Suprapubic skin (tissue), 4 donors: Measurements from ENCODE around the gene TRMT61A. TPM values are rescaled to one million over a fixed set of nuclear protein-coding genes. Genes with fewer than 3 reads are reported as not detected.

ENCODE experiments used
- DNase-seq, 2 donors: peaks; one replicate each; pipeline ENCODE4 v3.0.0-alpha.2; 2019; ENCODE audit warnings: low spot score in 2 of 2
- H3K27ac ChIP-seq: fragments of 200-600 bp; sonication (generic); one replicate; pipeline ENCODE4 v1.5.1; 2019
- H3K27me3 ChIP-seq: fragments of 200-600 bp; sonication (generic); one replicate; pipeline ENCODE4 v1.5.1; 2019
- H3K36me3 ChIP-seq: fragments of 200-600 bp; sonication (generic); one replicate; pipeline ENCODE4 v1.5.1; 2019
- H3K4me1 ChIP-seq: fragments of 200-600 bp; sonication (generic); one replicate; pipeline ENCODE4 v1.5.1; 2019
- H3K4me3 ChIP-seq: fragments of 200-600 bp; sonication (generic); one replicate; pipeline ENCODE4 v1.5.1; 2019; ENCODE audit warnings: mild to moderate bottlenecking
- H3K9me3 ChIP-seq: fragments of 200-600 bp; sonication (generic); one replicate; pipeline ENCODE4 v1.5.1; 2019
- EP300 ChIP-seq: sonication (generic); formaldehyde crosslinking; IDR thresholded peaks from one replicate; pipeline ENCODE4 v1.6.1; 2017; ENCODE audit warnings: antibody characterized with exemption
- POLR2A ChIP-seq, 2 donors: fragments of 450-650 bp; IDR thresholded peaks; one replicate each; pipeline ENCODE4 v1.6.1; 2017; ENCODE audit warnings: antibody characterized with exemption in 2 of 2, mild to moderate bottlenecking in 2 of 2, moderate library complexity in 2 of 2
- POLR2AphosphoS5 ChIP-seq, 3 donors: sonication (generic); formaldehyde crosslinking; IDR thresholded peaks; one replicate each; pipeline ENCODE4 v1.6.1; 2017; ENCODE audit warnings: antibody characterized with exemption in 3 of 3
- WGBS: methylation state at CpG from one replicate; pipeline ENCODE4 v1.1.5; 2018; 5-methylcytosine and 5-hydroxymethylcytosine counted together
- total RNA-seq, 4 donors: library from RNA; depleted of rRNA; stranded (reverse); fragments of >200 nt; gene quantifications; one replicate each; pipeline ENCODE4 v1.1.0, GENCODE V29; 2016
- TF ChIP-seq, protein P1 (sequence below), 2 donors: fragments of 200-600 bp in 1 of 2; fragments of 450-650 bp in 1 of 2; sonication (generic) in 1 of 2; IDR thresholded peaks; one replicate each; pipeline ENCODE4 v1.5.1; 2016 to 2019; ENCODE audit warnings: antibody characterized with exemption in 2 of 2, mild to moderate bottlenecking in 1 of 2, moderate library complexity in 1 of 2

The TRMT61A gene
- total RNA-seq, 4 donors from 2014 or later, result 15.9 to 21.9 (median 18.5) TPM

- H3K9me3 ChIP-seq, result no peaks in the 10 kb centered on the region
- no peaks in the 10 kb centered on the region for H3K27me3 ChIP-seq
- TF ChIP-seq EP300 (no peak), POLR2A (IDR thresholded peaks at IDR 0.05) (no peak), POLR2AphosphoS5 (IDR thresholded peaks at IDR 0.05) (no peak)
- TF ChIP-seq, protein P1, sequence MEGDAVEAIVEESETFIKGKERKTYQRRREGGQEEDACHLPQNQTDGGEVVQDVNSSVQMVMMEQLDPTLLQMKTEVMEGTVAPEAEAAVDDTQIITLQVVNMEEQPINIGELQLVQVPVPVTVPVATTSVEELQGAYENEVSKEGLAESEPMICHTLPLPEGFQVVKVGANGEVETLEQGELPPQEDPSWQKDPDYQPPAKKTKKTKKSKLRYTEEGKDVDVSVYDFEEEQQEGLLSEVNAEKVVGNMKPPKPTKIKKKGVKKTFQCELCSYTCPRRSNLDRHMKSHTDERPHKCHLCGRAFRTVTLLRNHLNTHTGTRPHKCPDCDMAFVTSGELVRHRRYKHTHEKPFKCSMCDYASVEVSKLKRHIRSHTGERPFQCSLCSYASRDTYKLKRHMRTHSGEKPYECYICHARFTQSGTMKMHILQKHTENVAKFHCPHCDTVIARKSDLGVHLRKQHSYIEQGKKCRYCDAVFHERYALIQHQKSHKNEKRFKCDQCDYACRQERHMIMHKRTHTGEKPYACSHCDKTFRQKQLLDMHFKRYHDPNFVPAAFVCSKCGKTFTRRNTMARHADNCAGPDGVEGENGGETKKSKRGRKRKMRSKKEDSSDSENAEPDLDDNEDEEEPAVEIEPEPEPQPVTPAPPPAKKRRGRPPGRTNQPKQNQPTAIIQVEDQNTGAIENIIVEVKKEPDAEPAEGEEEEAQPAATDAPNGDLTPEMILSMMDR (IDR thresholded peaks at IDR 0.05), result no peak
- H3K4me3 ChIP-seq, result no peak overlapping the region
- H3K4me1 ChIP-seq, result peaks cover 38% of the 10 kb centered on the region
- DNase-seq, result no peak
- 82% methylated on average over 9 of the region's 22 CpGs for WGBS
- H3K27ac ChIP-seq, result no peak overlapping the region
- H3K36me3 ChIP-seq, result peaks cover 41% of the 10 kb centered on the region
These were observed 5.6 kb downstream of the TRMT61A start for GRCh38 chr14:103534576-103535061.

GRCh38 chr14:103535081-103535890 lies 6.3 kb downstream of the TRMT61A start:
- TF ChIP-seq, protein P1 (IDR thresholded peaks at IDR 0.05), result no peak
- TF ChIP-seq EP300, result no peak
- TF ChIP-seq POLR2AphosphoS5 (IDR thresholded peaks at IDR 0.05), result no peak
- no peak for TF ChIP-seq POLR2A (IDR thresholded peaks at IDR 0.05)
- 85% methylated on average over 17 of the region's 21 CpGs for WGBS
- no peak overlapping the region for H3K27ac ChIP-seq
- H3K4me1 ChIP-seq, result peaks cover 38% of the 10 kb centered on the region
- H3K27me3 ChIP-seq, result no peaks in the 10 kb centered on the region
- no peak for DNase-seq
- peaks cover 41% of the 10 kb centered on the region for H3K36me3 ChIP-seq
- no peaks in the 10 kb centered on the region for H3K9me3 ChIP-seq
- no peak overlapping the region for H3K4me3 ChIP-seq

DNA sequence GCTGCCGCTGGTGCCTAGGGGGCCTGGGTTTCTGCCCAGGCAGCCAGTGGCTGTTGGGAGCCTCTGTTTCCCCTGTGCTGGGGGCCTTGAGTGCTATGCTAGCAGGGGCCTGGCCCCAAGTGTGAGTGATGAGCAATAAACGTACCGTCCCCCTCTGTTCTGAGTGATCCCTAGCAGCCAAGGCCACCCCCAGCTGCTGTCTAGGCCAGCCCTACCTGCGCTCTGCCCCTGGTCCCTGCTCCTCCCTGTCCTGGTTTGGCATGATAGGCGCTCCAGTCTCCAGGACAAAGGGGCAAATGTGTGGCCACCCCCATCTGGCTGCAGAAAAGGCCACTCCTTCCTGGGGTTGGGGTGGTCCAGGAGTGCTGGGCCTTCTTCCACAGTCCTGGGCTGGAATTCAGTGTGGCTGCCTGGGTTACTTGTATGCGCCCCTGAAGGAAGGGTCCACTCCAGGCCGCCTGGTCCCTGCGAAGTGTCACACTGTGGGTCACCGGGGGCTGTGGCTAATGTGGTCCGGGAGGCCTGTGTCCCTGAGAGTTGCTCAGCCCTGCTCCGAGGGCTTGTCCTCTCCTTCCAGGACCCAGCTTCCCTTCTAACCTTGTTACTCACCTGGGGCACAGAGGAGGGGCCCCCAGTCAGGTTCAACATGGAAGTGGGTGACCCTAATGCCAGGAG lies 7.0 kb downstream of the TRMT61A start:
- H3K27ac ChIP-seq, result no peak overlapping the region
- H3K4me1 ChIP-seq, result peaks cover 38% of the 10 kb centered on the region
- no peaks in the 10 kb centered on the region for H3K27me3 ChIP-seq
- TF ChIP-seq POLR2AphosphoS5 (IDR thresholded peaks at IDR 0.05) (no peak), POLR2A (IDR thresholded peaks at IDR 0.05) (no peak)
- DNase-seq, result no peak
- H3K4me3 ChIP-seq, result no peak overlapping the region
- H3K9me3 ChIP-seq, result no peaks in the 10 kb centered on the region
- WGBS, result 88% methylated on average over 7 of the region's 11 CpGs
- H3K36me3 ChIP-seq, result peaks cover 41% of the 10 kb centered on the region

- TF ChIP-seq EP300 (no peak), POLR2A (IDR thresholded peaks at IDR 0.05) (no peak), POLR2AphosphoS5 (IDR thresholded peaks at IDR 0.05) (no peak)
- TF ChIP-seq, protein P1 (IDR thresholded peaks at IDR 0.05), result no peak
- DNase-seq, result no peak
- Histone ChIP-seq H3K36me3 (peaks cover 41% of the 10 kb centered on the region), H3K4me1 (peaks cover 38% of the 10 kb centered on the region), H3K27me3 (no peaks in the 10 kb centered on the region), H3K4me3 (no peak overlapping the region), H3K27ac (no peak overlapping the region), H3K9me3 (no peaks in the 10 kb centered on the region)
- WGBS, result 73% methylated on average over 3 of the region's 9 CpGs
These were observed 7.7 kb downstream of the TRMT61A start for GRCh38 chr14:103536693-103537092.

- Histone ChIP-seq H3K36me3 (peaks cover 35% of the 10 kb centered on the region), H3K4me1 (peaks cover 44% of the 10 kb centered on the region), H3K4me3 (no peak overlapping the region), H3K9me3 (no peaks in the 10 kb centered on the region), H3K27ac (peak overlapping the region; percentile 9), H3K27me3 (no peaks in the 10 kb centered on the region)
- WGBS, result 63% methylated on average over 4 of the region's 18 CpGs
- no peak for TF ChIP-seq EP300
- TF ChIP-seq, protein P1 (IDR thresholded peaks at IDR 0.05), result no peak
- no peak for TF ChIP-seq POLR2AphosphoS5 (IDR thresholded peaks at IDR 0.05)
- no peak for TF ChIP-seq POLR2A (IDR thresholded peaks at IDR 0.05)
- DNase-seq, result no peak
These were observed 8.4 kb downstream of the TRMT61A start for GRCh38 chr14:103537175-103537990.
